ENCODE results near the gene MT1B. TPM values are rescaled to one million over a fixed set of nuclear protein-coding genes. Genes with fewer than 3 reads are reported as not detected.

Gene MT1B
- total and polyA plus RNA-seq, 2 of the 13 experiments (the other 11 are each of a cell fraction or from before 2014, with no cell fraction given) = 0.89 TPM; not detected in 1

GRCh38 chr16:56634715-56635440, 16.8 kb upstream of the MT1B start:
- BruUV-seq (replicated peaks) = no TSS peak
- WGBS (ENCODE audit: low lambda C conversion rate) = 65% methylated on average over 47 of the region's 47 CpGs
- Histone ChIP-seq H3K9ac (ENCODE audit: insufficient read depth, low read depth, low read length) (no peak overlapping the region), H4K20me1 (ENCODE audit: insufficient read depth, low read length) (no peaks in the 10 kb centered on the region), H3K9me3 (ENCODE audit: low read length) (no peaks in the 10 kb centered on the region), H2AFZ (ENCODE audit: low read length) (no peak overlapping the region), H3K27ac (ENCODE audit: extremely low read length, insufficient read depth, low read length) (no peak overlapping the region), H3K27me3 (ENCODE audit: control insufficient read depth in 1 of 2, insufficient read depth in 2 of 2, low read length in 2 of 2) (peaks cover 10 to 92% of the 10 kb centered on the region in 2 experiments; a peak in 4 of 5 replicates), H3K36me3 (replicated peaks in 1 of 2; ENCODE audit: control insufficient read depth in 1 of 2, insufficient read depth in 2 of 2, low read length in 2 of 2) (no peaks in the 10 kb centered on the region), H3K4me2 (ENCODE audit: low read depth, low read length) (no peak overlapping the region), H3K4me3 (replicated peaks in 1 of 3; ENCODE audit: insufficient read depth in 1 of 3, low read depth in 2 of 3, low read length in 3 of 3) (no peak overlapping the region), H3K4me1 (ENCODE audit: insufficient read depth, low read length) (peaks cover 33% of the 10 kb centered on the region), H3K79me2 (ENCODE audit: insufficient read depth, low read length) (no peaks in the 10 kb centered on the region)
- ChIA-PET POLR2A (no interaction called here), CTCF (ENCODE audit: low intra/inter-chr PET ratio, low total read pairs) (no interaction called here)
- DNase-seq (ENCODE audit: low spot score) (no peak), FAIRE-seq (no peak), ATAC-seq (no peak)
- no peak for TF ChIP-seq ZNF235 (CRISPR knock-in tag; IDR thresholded peaks at IDR 0.05; ENCODE audit: borderline replicate concordance)
- no peak for TF ChIP-seq TEF (CRISPR knock-in tag; IDR thresholded peaks at IDR 0.05)
- TF ChIP-seq XBP1 (CRISPR knock-in tag; IDR thresholded peaks at IDR 0.05) = no peak
- no peak for TF ChIP-seq HNF1B (CRISPR knock-in tag; IDR thresholded peaks at IDR 0.05)
- TF ChIP-seq, protein P1, sequence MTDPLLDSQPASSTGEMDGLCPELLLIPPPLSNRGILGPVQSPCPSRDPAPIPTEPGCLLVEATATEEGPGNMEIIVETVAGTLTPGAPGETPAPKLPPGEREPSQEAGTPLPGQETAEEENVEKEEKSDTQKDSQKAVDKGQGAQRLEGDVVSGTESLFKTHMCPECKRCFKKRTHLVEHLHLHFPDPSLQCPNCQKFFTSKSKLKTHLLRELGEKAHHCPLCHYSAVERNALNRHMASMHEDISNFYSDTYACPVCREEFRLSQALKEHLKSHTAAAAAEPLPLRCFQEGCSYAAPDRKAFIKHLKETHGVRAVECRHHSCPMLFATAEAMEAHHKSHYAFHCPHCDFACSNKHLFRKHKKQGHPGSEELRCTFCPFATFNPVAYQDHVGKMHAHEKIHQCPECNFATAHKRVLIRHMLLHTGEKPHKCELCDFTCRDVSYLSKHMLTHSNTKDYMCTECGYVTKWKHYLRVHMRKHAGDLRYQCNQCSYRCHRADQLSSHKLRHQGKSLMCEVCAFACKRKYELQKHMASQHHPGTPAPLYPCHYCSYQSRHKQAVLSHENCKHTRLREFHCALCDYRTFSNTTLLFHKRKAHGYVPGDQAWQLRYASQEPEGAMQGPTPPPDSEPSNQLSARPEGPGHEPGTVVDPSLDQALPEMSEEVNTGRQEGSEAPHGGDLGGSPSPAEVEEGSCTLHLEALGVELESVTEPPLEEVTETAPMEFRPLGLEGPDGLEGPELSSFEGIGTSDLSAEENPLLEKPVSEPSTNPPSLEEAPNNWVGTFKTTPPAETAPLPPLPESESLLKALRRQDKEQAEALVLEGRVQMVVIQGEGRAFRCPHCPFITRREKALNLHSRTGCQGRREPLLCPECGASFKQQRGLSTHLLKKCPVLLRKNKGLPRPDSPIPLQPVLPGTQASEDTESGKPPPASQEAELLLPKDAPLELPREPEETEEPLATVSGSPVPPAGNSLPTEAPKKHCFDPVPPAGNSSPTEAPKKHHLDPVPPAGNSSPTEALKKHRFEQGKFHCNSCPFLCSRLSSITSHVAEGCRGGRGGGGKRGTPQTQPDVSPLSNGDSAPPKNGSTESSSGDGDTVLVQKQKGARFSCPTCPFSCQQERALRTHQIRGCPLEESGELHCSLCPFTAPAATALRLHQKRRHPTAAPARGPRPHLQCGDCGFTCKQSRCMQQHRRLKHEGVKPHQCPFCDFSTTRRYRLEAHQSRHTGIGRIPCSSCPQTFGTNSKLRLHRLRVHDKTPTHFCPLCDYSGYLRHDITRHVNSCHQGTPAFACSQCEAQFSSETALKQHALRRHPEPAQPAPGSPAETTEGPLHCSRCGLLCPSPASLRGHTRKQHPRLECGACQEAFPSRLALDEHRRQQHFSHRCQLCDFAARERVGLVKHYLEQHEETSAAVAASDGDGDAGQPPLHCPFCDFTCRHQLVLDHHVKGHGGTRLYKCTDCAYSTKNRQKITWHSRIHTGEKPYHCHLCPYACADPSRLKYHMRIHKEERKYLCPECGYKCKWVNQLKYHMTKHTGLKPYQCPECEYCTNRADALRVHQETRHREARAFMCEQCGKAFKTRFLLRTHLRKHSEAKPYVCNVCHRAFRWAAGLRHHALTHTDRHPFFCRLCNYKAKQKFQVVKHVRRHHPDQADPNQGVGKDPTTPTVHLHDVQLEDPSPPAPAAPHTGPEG (CRISPR knock-in tag; IDR thresholded peaks at IDR 0.05) = no peak
- no peak for TF ChIP-seq SP4 (CRISPR knock-in tag; IDR thresholded peaks at IDR 0.05)
- no peak for TF ChIP-seq SETDB1 (CRISPR knock-in tag; IDR thresholded peaks at IDR 0.05; ENCODE audit: borderline replicate concordance)
- TF ChIP-seq, protein P2, sequence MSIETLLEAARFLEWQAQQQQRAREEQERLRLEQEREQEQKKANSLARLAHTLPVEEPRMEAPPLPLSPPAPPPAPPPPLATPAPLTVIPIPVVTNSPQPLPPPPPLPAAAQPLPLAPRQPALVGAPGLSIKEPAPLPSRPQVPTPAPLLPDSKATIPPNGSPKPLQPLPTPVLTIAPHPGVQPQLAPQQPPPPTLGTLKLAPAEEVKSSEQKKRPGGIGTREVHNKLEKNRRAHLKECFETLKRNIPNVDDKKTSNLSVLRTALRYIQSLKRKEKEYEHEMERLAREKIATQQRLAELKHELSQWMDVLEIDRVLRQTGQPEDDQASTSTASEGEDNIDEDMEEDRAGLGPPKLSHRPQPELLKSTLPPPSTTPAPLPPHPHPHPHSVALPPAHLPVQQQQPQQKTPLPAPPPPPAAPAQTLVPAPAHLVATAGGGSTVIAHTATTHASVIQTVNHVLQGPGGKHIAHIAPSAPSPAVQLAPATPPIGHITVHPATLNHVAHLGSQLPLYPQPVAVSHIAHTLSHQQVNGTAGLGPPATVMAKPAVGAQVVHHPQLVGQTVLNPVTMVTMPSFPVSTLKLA (IDR thresholded peaks at IDR 0.05) = no peak
- in situ Hi-C loops (cut with HindIII; ENCODE audit: extremely low pct_ligation_motif_present, low pct_unique_long_range_greater_than_20kb) (no loop called here), intact Hi-C loops (cut with micrococcal nuclease; ENCODE audit: unreplicated experiment) (no loop called here)
